Neural cell (in vitro differentiated cells): Measurements from ENCODE around the gene NEK2. TPM values are rescaled to one million over a fixed set of nuclear protein-coding genes. Genes with fewer than 3 reads are reported as not detected.

Experiments used
- H2AFZ ChIP-seq: fragments of 200-600, 300-800 bp; sonication (generic), shearing (Covaris generic); 2 replicates; pipeline ENCODE4 v1.6.0; 2014; ENCODE audit warnings: low read depth, mild to moderate bottlenecking, antibody characterized with exemption, low read length, moderate library complexity
- H3F3A ChIP-seq: fragments of 200-600 bp; shearing (Covaris generic); 2 replicates; pipeline ENCODE4 v1.6.1; 2016; ENCODE audit warnings: mild to moderate bottlenecking, moderate library complexity, mixed read lengths, antibody characterized with exemption, low read length; ENCODE audit not compliant: insufficient read depth, poor library complexity, severe bottlenecking
- H3K27ac ChIP-seq: fragments of 200-600, 300-800 bp; sonication (generic), shearing (Covaris generic); 2 replicates; pipeline ENCODE4 v1.5.1; 2014; ENCODE audit warnings: mild to moderate bottlenecking, low read length, moderate library complexity
- H3K27me3 ChIP-seq: fragments of 300-800, 200-600 bp; sonication (generic), shearing (Covaris generic); 2 replicates; pipeline ENCODE4 v1.6.0; 2014; ENCODE audit warnings: mild to moderate bottlenecking, low read depth, low read length, moderate library complexity; ENCODE audit not compliant: insufficient read depth
- H3K36me3 ChIP-seq: fragments of 300-800, 200-600 bp; sonication (generic), shearing (Covaris generic); 2 replicates; pipeline ENCODE4 v1.5.1; 2014; ENCODE audit warnings: mild to moderate bottlenecking, antibody characterized with exemption, low read length, moderate library complexity; ENCODE audit not compliant: insufficient read depth
- H3K4me2 ChIP-seq: fragments of 300-800, 200-600 bp; sonication (generic), shearing (Covaris generic); 2 replicates; pipeline ENCODE4 v1.6.0; 2014; ENCODE audit warnings: mild to moderate bottlenecking, low read length
- H3K4me3 ChIP-seq: fragments of 300-800, 200-600 bp; sonication (generic), shearing (Covaris generic); 2 replicates; pipeline ENCODE4 v1.5.1; 2014; ENCODE audit warnings: mild to moderate bottlenecking, low read length, moderate library complexity
- H3K79me2 ChIP-seq: fragments of 200-600 bp; shearing (Covaris generic); replicated peaks from 2 replicates; pipeline ENCODE4 v1.6.0; 2014; ENCODE audit warnings: mild to moderate bottlenecking, low read length, moderate library complexity; ENCODE audit not compliant: insufficient read depth
- H3K9ac ChIP-seq: fragments of 300-800, 200-600 bp; sonication (generic), shearing (Covaris generic); 2 replicates; pipeline ENCODE4 v1.6.1; 2016; ENCODE audit warnings: mild to moderate bottlenecking, low read length, mixed read lengths
- H3K9me2 ChIP-seq: fragments of 200-600 bp; shearing (Covaris generic); 2 replicates; pipeline ENCODE4 v1.6.1; 2016; ENCODE audit warnings: mild to moderate bottlenecking, low read length, mixed read lengths; ENCODE audit not compliant: insufficient read depth
- H3K9me3 ChIP-seq: fragments of 200-600, 300-800 bp; sonication (generic), shearing (Covaris generic); 2 replicates; pipeline ENCODE4 v1.6.1; 2016; ENCODE audit warnings: mild to moderate bottlenecking, mixed run types, low read length, moderate library complexity, mixed read lengths
- H4K20me1 ChIP-seq: fragments of 200-600 bp; shearing (Covaris generic); 2 replicates; pipeline ENCODE4 v1.6.1; 2016; ENCODE audit warnings: mild to moderate bottlenecking, mixed run types; ENCODE audit not compliant: insufficient read depth
- EP300 ChIP-seq: fragments of 450-650 bp; conservative IDR thresholded peaks from 2 replicates; pipeline ENCODE4 v1.6.1; 2014; ENCODE audit warnings: antibody characterized with exemption, mild to moderate bottlenecking, moderate library complexity; ENCODE audit not compliant: poor library complexity, severe bottlenecking
- EZH2 ChIP-seq: fragments of 200-600, 300-800 bp; shearing (Covaris generic), sonication (generic); IDR thresholded peaks from 2 replicates; pipeline ENCODE4 v1.6.1; 2014; ENCODE audit warnings: antibody characterized with exemption, low read length, borderline replicate concordance, mild to moderate bottlenecking; ENCODE audit not compliant: insufficient read depth, poor library complexity, severe bottlenecking
- MXI1 ChIP-seq: fragments of 450-650 bp; conservative IDR thresholded peaks from 2 replicates; pipeline ENCODE4 v1.6.1; 2014; ENCODE audit warnings: antibody characterized with exemption, mild to moderate bottlenecking; ENCODE audit not compliant: poor library complexity, severe bottlenecking
- POLR2AphosphoS5 ChIP-seq: IDR thresholded peaks from 2 replicates; pipeline ENCODE4 v1.6.1; 2012
- RAD21 ChIP-seq: fragments of 450-650 bp; conservative IDR thresholded peaks from 2 replicates; pipeline ENCODE4 v1.6.1; 2014; ENCODE audit warnings: antibody characterized with exemption, mild to moderate bottlenecking, moderate library complexity
- SMC3 ChIP-seq: fragments of 450-650 bp; conservative IDR thresholded peaks from 2 replicates; pipeline ENCODE4 v1.6.1; 2014; ENCODE audit warnings: antibody characterized with exemption, mild to moderate bottlenecking, moderate library complexity; ENCODE audit not compliant: poor library complexity
- TAF1 ChIP-seq: IDR thresholded peaks from 2 replicates; pipeline ENCODE4 v1.6.1; 2012; ENCODE audit warnings: low read depth
- polyA plus RNA-seq: library from polyadenylated mRNA; depleted of rRNA; stranded (reverse); fragments of >200 nt; gene quantifications from 2 replicates; pipeline ENCODE4 v1.2.3, GENCODE V29; 2014
- TF ChIP-seq, protein P1 (sequence below): fragments of 450-650 bp; IDR thresholded peaks from 2 replicates; pipeline ENCODE4 v1.5.1; 2014; ENCODE audit warnings: antibody characterized with exemption, mild to moderate bottlenecking, moderate library complexity; ENCODE audit not compliant: poor library complexity, severe bottlenecking
- TF ChIP-seq, protein P2 (sequence below): IDR thresholded peaks from 2 replicates; pipeline ENCODE4 v1.6.1; 2012; ENCODE audit warnings: borderline replicate concordance

Gene NEK2
- polyA plus RNA-seq, 1 donor from 2014 or later: 0.98 TPM

DNA sequence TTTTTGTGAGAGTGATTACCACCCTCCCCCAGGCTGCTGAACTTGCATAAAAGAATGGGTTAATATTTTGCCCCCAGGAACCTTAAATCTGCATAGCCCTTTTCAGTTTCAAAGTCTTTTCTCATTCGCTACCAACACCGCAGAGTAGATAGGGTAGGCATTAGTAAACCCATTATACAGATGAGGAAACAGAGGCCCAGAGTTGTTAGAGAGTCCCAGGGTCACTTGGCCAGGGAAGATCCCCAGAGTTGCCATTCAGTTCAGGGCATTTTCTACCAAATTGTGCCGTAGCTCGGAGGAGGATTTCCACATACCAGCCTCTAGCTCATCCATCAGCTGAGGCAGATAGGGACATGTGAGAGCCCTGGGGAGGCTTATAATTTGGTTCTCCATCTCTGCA lies 40.5 kb downstream of the NEK2 start:
- H4K20me1 ChIP-seq: no peaks in the 10 kb centered on the region
- H3K9me3 ChIP-seq: no peaks in the 10 kb centered on the region
- no peak overlapping the region for H2AFZ ChIP-seq
- no peaks in the 10 kb centered on the region for H3K9me2 ChIP-seq
- no peak overlapping the region for H3K27ac ChIP-seq
- no peaks in the 10 kb centered on the region for H3F3A ChIP-seq
- H3K4me3 ChIP-seq: no peak overlapping the region
- TF ChIP-seq MXI1 (no peak), SMC3 (no peak), RAD21 (no peak), EP300 (no peak), EZH2 (no peak)
- TF ChIP-seq, protein P1, sequence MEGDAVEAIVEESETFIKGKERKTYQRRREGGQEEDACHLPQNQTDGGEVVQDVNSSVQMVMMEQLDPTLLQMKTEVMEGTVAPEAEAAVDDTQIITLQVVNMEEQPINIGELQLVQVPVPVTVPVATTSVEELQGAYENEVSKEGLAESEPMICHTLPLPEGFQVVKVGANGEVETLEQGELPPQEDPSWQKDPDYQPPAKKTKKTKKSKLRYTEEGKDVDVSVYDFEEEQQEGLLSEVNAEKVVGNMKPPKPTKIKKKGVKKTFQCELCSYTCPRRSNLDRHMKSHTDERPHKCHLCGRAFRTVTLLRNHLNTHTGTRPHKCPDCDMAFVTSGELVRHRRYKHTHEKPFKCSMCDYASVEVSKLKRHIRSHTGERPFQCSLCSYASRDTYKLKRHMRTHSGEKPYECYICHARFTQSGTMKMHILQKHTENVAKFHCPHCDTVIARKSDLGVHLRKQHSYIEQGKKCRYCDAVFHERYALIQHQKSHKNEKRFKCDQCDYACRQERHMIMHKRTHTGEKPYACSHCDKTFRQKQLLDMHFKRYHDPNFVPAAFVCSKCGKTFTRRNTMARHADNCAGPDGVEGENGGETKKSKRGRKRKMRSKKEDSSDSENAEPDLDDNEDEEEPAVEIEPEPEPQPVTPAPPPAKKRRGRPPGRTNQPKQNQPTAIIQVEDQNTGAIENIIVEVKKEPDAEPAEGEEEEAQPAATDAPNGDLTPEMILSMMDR: no peak
- TF ChIP-seq, protein P2, sequence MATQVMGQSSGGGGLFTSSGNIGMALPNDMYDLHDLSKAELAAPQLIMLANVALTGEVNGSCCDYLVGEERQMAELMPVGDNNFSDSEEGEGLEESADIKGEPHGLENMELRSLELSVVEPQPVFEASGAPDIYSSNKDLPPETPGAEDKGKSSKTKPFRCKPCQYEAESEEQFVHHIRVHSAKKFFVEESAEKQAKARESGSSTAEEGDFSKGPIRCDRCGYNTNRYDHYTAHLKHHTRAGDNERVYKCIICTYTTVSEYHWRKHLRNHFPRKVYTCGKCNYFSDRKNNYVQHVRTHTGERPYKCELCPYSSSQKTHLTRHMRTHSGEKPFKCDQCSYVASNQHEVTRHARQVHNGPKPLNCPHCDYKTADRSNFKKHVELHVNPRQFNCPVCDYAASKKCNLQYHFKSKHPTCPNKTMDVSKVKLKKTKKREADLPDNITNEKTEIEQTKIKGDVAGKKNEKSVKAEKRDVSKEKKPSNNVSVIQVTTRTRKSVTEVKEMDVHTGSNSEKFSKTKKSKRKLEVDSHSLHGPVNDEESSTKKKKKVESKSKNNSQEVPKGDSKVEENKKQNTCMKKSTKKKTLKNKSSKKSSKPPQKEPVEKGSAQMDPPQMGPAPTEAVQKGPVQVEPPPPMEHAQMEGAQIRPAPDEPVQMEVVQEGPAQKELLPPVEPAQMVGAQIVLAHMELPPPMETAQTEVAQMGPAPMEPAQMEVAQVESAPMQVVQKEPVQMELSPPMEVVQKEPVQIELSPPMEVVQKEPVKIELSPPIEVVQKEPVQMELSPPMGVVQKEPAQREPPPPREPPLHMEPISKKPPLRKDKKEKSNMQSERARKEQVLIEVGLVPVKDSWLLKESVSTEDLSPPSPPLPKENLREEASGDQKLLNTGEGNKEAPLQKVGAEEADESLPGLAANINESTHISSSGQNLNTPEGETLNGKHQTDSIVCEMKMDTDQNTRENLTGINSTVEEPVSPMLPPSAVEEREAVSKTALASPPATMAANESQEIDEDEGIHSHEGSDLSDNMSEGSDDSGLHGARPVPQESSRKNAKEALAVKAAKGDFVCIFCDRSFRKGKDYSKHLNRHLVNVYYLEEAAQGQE: no peak
- no peaks in the 10 kb centered on the region for H3K36me3 ChIP-seq
- H3K79me2 ChIP-seq: no peaks in the 10 kb centered on the region
- no peaks in the 10 kb centered on the region for H3K27me3 ChIP-seq
- H3K4me2 ChIP-seq: no peak overlapping the region
- H3K9ac ChIP-seq: no peak overlapping the region

GRCh38 chr1:211634461-211634860 lies 41.0 kb downstream of the NEK2 start:
- H3K9ac ChIP-seq: no peak overlapping the region
- TF ChIP-seq TAF1 (no peak), EZH2 (no peak), POLR2AphosphoS5 (no peak), RAD21 (no peak)
- TF ChIP-seq, protein P2: no peak
- TF ChIP-seq, protein P1: no peak
- no peaks in the 10 kb centered on the region for H3K79me2 ChIP-seq
- no peaks in the 10 kb centered on the region for H4K20me1 ChIP-seq
- no peak overlapping the region for H3K4me3 ChIP-seq
- no peaks in the 10 kb centered on the region for H3K36me3 ChIP-seq
- H3K9me2 ChIP-seq: no peaks in the 10 kb centered on the region
- H3K27me3 ChIP-seq: no peaks in the 10 kb centered on the region
- no peaks in the 10 kb centered on the region for H3F3A ChIP-seq
- H2AFZ ChIP-seq: no peak overlapping the region
- no peak overlapping the region for H3K4me2 ChIP-seq
- no peak overlapping the region for H3K27ac ChIP-seq
- H3K9me3 ChIP-seq: no peaks in the 10 kb centered on the region
